Thoracic aorta (tissue), 2 donors: ENCODE data around the gene AHNAK2. TPM values are rescaled to one million over a fixed set of nuclear protein-coding genes. Genes with fewer than 3 reads are reported as not detected.

Experiments
- ATAC-seq: fragments of 150-250 bp; one replicate; pipeline ENCODE4 v1.8.0; 2017; ENCODE audit warnings: low read depth; ENCODE audit not compliant: insufficient number of reproducible peaks, low FRiP score
- DNase-seq: peaks from one replicate; pipeline ENCODE4 v3.0.0-alpha.2; 2020; ENCODE audit warnings: low spot score
- H3K27ac ChIP-seq, 2 donors: fragments of 200-600 bp; sonication (generic); 1 replicate in 1 of 2; 2 replicates in 1 of 2; pipeline ENCODE4 v1.5.1; 2016; ENCODE audit warnings: mild to moderate bottlenecking in 2 of 2, moderate library complexity in 2 of 2
- H3K27me3 ChIP-seq: fragments of 200-600 bp; sonication (generic); replicated peaks from 2 replicates; pipeline ENCODE4 v1.6.0; 2016; ENCODE audit warnings: mild to moderate bottlenecking; ENCODE audit not compliant: insufficient read depth
- H3K36me3 ChIP-seq: fragments of 200-600 bp; sonication (generic); one replicate; pipeline ENCODE4 v1.5.1; 2016
- H3K4me1 ChIP-seq, 2 donors: fragments of 200-600 bp; sonication (generic); 1 replicate in 1 of 2; 2 replicates in 1 of 2; pipeline versions ENCODE4 v1.5.1 to v1.6.0; 2016; ENCODE audit warnings: low read depth in 2 of 2, mild to moderate bottlenecking in 1 of 2; ENCODE audit not compliant: control insufficient read depth in 1 of 2
- H3K4me3 ChIP-seq: fragments of 200-600 bp; sonication (generic); 2 replicates; pipeline ENCODE4 v1.5.1; 2016; ENCODE audit warnings: mild to moderate bottlenecking
- H3K9me3 ChIP-seq: fragments of 200-600 bp; sonication (generic); 2 replicates; pipeline ENCODE4 v1.5.1; 2016
- CTCF ChIP-seq: fragments of 200-600 bp; sonication (generic); IDR thresholded peaks from one replicate; pipeline ENCODE4 v1.5.1; 2019; ENCODE audit warnings: antibody characterized with exemption
- total RNA-seq, 2 donors: library from RNA; depleted of rRNA; stranded (reverse); fragments of >200 nt; gene quantifications; one replicate each; pipeline versions ENCODE4 v1.1.0 to v1.2.3, GENCODE V29; 2016

The AHNAK2 gene
- total RNA-seq, 2 donors from 2014 or later, result 22.6 to 47.8 TPM

- no peak for TF ChIP-seq CTCF
- Histone ChIP-seq H3K4me3 (no peak overlapping the region), H3K27me3 (no peaks in the 10 kb centered on the region), H3K9me3 (no peaks in the 10 kb centered on the region), H3K27ac (no peak overlapping the region), H3K36me3 (no peaks in the 10 kb centered on the region), H3K4me1 (peaks cover 0 to 9% of the 10 kb centered on the region in 2 donors)
- DNase-seq (no peak), ATAC-seq (no peak)
Observed at GRCh38 chr14:104897330-104898194, 80.6 kb downstream of the AHNAK2 start.

DNA sequence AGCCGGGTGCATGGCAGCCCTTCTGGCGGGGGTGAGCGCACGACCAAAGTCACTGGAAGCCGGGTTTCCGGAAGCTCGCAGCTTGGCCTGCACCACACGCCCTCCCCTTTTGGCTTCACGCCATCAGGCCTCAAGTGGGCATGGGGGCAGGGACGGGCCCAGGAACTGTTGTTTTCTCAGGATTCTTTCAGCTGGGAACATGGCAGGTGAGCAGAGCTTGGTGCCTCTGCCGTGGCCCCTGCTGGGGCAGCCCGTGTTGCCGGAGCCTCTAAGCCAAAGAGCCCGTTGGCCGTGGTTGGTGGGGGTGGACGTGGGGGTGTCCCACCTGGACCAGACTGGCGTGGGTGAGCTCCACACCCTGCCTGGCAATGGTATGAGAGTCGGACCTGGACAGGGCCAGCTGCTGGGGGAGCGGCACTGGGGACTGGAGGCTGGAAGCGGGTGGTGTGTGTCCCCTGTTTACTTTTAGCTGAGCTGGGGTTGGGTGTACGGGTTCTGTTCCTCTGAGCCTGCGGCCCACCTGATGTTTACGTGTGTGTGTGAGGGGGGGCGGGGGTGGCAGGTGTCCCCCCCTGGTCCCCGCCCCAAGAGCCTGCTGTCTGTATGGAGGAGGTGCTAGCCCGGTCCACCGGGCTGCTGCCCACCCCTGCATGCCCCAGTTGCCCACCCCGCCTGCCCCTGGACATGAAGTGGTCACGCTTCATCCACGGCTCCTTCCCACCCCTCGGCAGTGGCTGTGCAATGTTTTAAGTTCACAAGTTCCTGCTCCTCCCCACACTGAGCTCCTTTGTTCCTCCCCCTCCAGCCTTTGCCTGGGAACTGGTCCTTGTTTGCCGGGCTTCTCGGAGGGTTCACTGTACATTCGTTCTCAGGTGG is 82.2 kb downstream of the AHNAK2 start:
- ATAC-seq (no peak), DNase-seq (no peak)
- no peaks in the 10 kb centered on the region for H3K36me3 ChIP-seq
- H3K27ac ChIP-seq, result no peak overlapping the region
- no peaks in the 10 kb centered on the region for H3K27me3 ChIP-seq
- peaks cover 0 to 9% of the 10 kb centered on the region in 2 donors for H3K4me1 ChIP-seq
- no peak for TF ChIP-seq CTCF
- no peaks in the 10 kb centered on the region for H3K9me3 ChIP-seq
- no peak overlapping the region for H3K4me3 ChIP-seq

DNA sequence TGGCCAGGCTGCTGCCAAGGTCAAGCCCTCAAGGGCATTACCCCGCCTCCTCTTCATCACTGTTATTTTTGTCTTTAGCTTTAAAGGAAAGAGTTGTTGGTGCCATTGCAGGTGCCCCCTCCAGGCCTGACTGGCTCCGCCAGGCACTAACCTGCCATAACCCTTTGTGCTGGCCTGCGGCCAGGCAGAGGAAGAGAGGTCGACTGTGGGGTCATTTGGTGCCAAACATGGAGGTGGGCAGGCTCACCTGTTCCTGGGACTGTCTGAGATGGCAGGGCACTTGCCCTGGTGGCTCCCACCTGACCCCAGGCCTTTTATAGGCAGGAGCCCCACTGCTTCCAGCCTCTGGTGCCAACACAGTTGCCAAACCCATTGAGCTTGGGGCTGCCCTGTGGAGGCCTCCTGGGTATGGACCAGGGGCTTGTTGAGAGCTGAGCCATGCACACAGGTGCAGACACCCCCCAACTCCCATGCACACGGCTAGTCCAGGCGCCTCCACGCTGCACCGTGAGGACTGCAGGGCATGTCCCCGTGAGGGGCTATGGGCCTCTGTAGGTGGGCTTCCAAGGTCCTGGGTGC is 82.9 kb downstream of the AHNAK2 start:
- H3K4me1 ChIP-seq, result peaks cover 0 to 9% of the 10 kb centered on the region in 2 donors
- TF ChIP-seq CTCF, result no peak
- no peaks in the 10 kb centered on the region for H3K27me3 ChIP-seq
- ATAC-seq, result no peak
- H3K27ac ChIP-seq, result no peak overlapping the region
- no peaks in the 10 kb centered on the region for H3K9me3 ChIP-seq
- H3K36me3 ChIP-seq, result no peaks in the 10 kb centered on the region
- DNase-seq, result no peak
- H3K4me3 ChIP-seq, result no peak overlapping the region

GRCh38 chr14:104894331-104895206 is 83.6 kb downstream of the AHNAK2 start:
- Histone ChIP-seq H3K27ac (no peak overlapping the region), H3K4me3 (no peak overlapping the region), H3K36me3 (no peaks in the 10 kb centered on the region), H3K4me1 (peaks cover 0 to 9% of the 10 kb centered on the region in 2 donors), H3K9me3 (no peaks in the 10 kb centered on the region), H3K27me3 (no peaks in the 10 kb centered on the region)
- ATAC-seq (no peak), DNase-seq (no peak)
- TF ChIP-seq CTCF, result no peak
